ENCODE results near the gene SLAMF1. TPM values are rescaled to one million over a fixed set of nuclear protein-coding genes. Genes with fewer than 3 reads are reported as not detected.

The SLAMF1 gene
- total RNA-seq, 4 donors from 2014 or later, result 0.09 to 0.26 TPM; not detected in 2

- H3K4me1 ChIP-seq, result no peaks in the 10 kb centered on the region
- intact Hi-C loops (cut with DNase I; ENCODE audit: low total_unique reads), result no loop called here
- no peak for DNase-seq
- H3K36me3 ChIP-seq, result no peaks in the 10 kb centered on the region
- no peak overlapping the region for H3K4me3 ChIP-seq
- H3K27ac ChIP-seq, result no peak overlapping the region
- no peaks in the 10 kb centered on the region for H3K9me3 ChIP-seq
- TF ChIP-seq POLR2A (IDR thresholded peaks at IDR 0.05), result no peak
- no peak for TF ChIP-seq CTCF (IDR thresholded peaks at IDR 0.05)
- no peaks in the 10 kb centered on the region for H3K27me3 ChIP-seq
Observed at GRCh38 chr1:160618763-160619274, 28.0 kb downstream of the SLAMF1 start.

GRCh38 chr1:160618327-160618726 is 28.5 kb downstream of the SLAMF1 start:
- Histone ChIP-seq H3K36me3 (no peaks in the 10 kb centered on the region), H3K9me3 (no peaks in the 10 kb centered on the region), H3K27me3 (no peaks in the 10 kb centered on the region), H3K4me1 (no peaks in the 10 kb centered on the region), H3K27ac (no peak overlapping the region), H3K4me3 (no peak overlapping the region)
- DNase-seq, result no peak
- TF ChIP-seq POLR2A (IDR thresholded peaks at IDR 0.05) (no peak), CTCF (IDR thresholded peaks at IDR 0.05) (no peak)
- intact Hi-C loops (cut with DNase I; ENCODE audit: low total_unique reads), result no loop called here

- Histone ChIP-seq H3K4me3 (no peak overlapping the region), H3K4me1 (no peaks in the 10 kb centered on the region), H3K9me3 (no peaks in the 10 kb centered on the region), H3K27me3 (no peaks in the 10 kb centered on the region), H3K36me3 (no peaks in the 10 kb centered on the region), H3K27ac (no peak overlapping the region)
- TF ChIP-seq POLR2A (IDR thresholded peaks at IDR 0.05) (no peak), CTCF (IDR thresholded peaks at IDR 0.05) (no peak)
- DNase-seq, result no peak
- intact Hi-C loops (cut with DNase I; ENCODE audit: low total_unique reads), result no loop called here
Observed at GRCh38 chr1:160615660-160616059, 31.2 kb downstream of the SLAMF1 start.

- no peaks in the 10 kb centered on the region for H3K4me1 ChIP-seq
- intact Hi-C loops (cut with DNase I; ENCODE audit: low total_unique reads), result no loop called here
Observed at GRCh38 chr1:160614410-160614809, 32.4 kb downstream of the SLAMF1 start.

More at GRCh38 chr1:160614410-160614809, 32.4 kb downstream of the SLAMF1 start:
- Histone ChIP-seq H3K36me3 (no peaks in the 10 kb centered on the region), H3K4me3 (no peak overlapping the region), H3K9me3 (no peaks in the 10 kb centered on the region), H3K27me3 (no peaks in the 10 kb centered on the region), H3K27ac (no peak overlapping the region)
- no peak for TF ChIP-seq POLR2A (IDR thresholded peaks at IDR 0.05)
- no peak for TF ChIP-seq CTCF (IDR thresholded peaks at IDR 0.05)
- no peak for DNase-seq

Data from uterus (tissue), 4 donors.